ENCODE results near the gene ERICH6B. TPM values are rescaled to one million over a fixed set of nuclear protein-coding genes. Genes with fewer than 3 reads are reported as not detected.

ERICH6B gene
- total and polyA plus RNA-seq, 4 donors = 0.94 TPM; not detected in 3

- TF ChIP-seq FOXA1 (IDR thresholded peaks at IDR 0.05) (no peak), MAX (IDR thresholded peaks at IDR 0.05) (no peak), RXRA (IDR thresholded peaks at IDR 0.05) (no peak), JUND (IDR thresholded peaks at IDR 0.05) (no peak), REST (IDR thresholded peaks at IDR 0.05) (no peak), EGR1 (IDR thresholded peaks at IDR 0.05; ENCODE audit: low read depth in 2 of 2) (no peak), GABPA (IDR thresholded peaks at IDR 0.05 in 1 of 2, conservative IDR thresholded peaks at IDR 0.05 in 1 of 2) (no peak), NR2F2 (IDR thresholded peaks at IDR 0.05) (no peak), CTCF (IDR thresholded peaks at IDR 0.05; ENCODE audit: low read depth, low read length, missing input control) (no peak), ZBTB33 (IDR thresholded peaks at IDR 0.05) (no peak), TAF1 (conservative IDR thresholded peaks at IDR 0.05) (no peak), FOXA2 (IDR thresholded peaks at IDR 0.05) (no peak), SP1 (IDR thresholded peaks at IDR 0.05) (no peak)
- Histone ChIP-seq H3K27ac (ENCODE audit: low read depth in 1 of 2, low read length in 2 of 2) (no peak overlapping the region), H3K27me3 (ENCODE audit: control insufficient read depth in 4 of 4, insufficient read depth in 4 of 4, low read length in 3 of 4) (no peaks in the 10 kb centered on the region), H3K9me3 (ENCODE audit: control insufficient read depth in 4 of 4, low read length in 3 of 4) (no peaks in the 10 kb centered on the region), H3K4me3 (ENCODE audit: low read depth in 1 of 3, low read length in 3 of 3) (no peak overlapping the region), H3K9ac (ENCODE audit: low read depth in 1 of 2, low read length in 2 of 2) (no peak overlapping the region), H3K36me3 (ENCODE audit: control insufficient read depth in 4 of 4, insufficient read depth in 3 of 4, low read depth in 1 of 4, low read length in 3 of 4) (peaks cover 6 to 27% (median 26%) of the 10 kb centered on the region in 4 donors), H3K4me1 (ENCODE audit: control insufficient read depth in 4 of 4, insufficient read depth in 4 of 4, low read length in 3 of 4) (no peaks in the 10 kb centered on the region)
- 92% methylated on average over 2 of the region's 2 CpGs for WGBS
- DNase-seq (ENCODE audit: low spot score) = no peak
Measured at GRCh38 chr13:45538382-45538781, 77.2 kb downstream of the ERICH6B start.

GRCh38 chr13:45537516-45537915, 78.0 kb downstream of the ERICH6B start:
- Histone ChIP-seq H3K9ac (ENCODE audit: low read depth in 1 of 2, low read length in 2 of 2) (no peak overlapping the region), H3K27ac (ENCODE audit: low read depth in 1 of 2, low read length in 2 of 2) (no peak overlapping the region), H3K4me1 (ENCODE audit: control insufficient read depth in 4 of 4, insufficient read depth in 4 of 4, low read length in 3 of 4) (no peaks in the 10 kb centered on the region), H3K27me3 (ENCODE audit: control insufficient read depth in 4 of 4, insufficient read depth in 4 of 4, low read length in 3 of 4) (no peaks in the 10 kb centered on the region), H3K9me3 (ENCODE audit: control insufficient read depth in 4 of 4, low read length in 3 of 4) (no peaks in the 10 kb centered on the region), H3K36me3 (ENCODE audit: control insufficient read depth in 4 of 4, insufficient read depth in 3 of 4, low read depth in 1 of 4, low read length in 3 of 4) (peaks cover 6 to 34% (median 32%) of the 10 kb centered on the region in 4 donors), H3K4me3 (ENCODE audit: low read depth in 1 of 3, low read length in 3 of 3) (no peak overlapping the region)
- no peak for DNase-seq (ENCODE audit: low spot score)
- 91% methylated on average over 1 of the region's 1 CpG for WGBS
- TF ChIP-seq JUND (IDR thresholded peaks at IDR 0.05) = no peak
- no peak for TF ChIP-seq GABPA (IDR thresholded peaks at IDR 0.05 in 1 of 2, conservative IDR thresholded peaks at IDR 0.05 in 1 of 2)
- TF ChIP-seq NR2F2 (IDR thresholded peaks at IDR 0.05) = no peak
- no peak for TF ChIP-seq RAD21 (IDR thresholded peaks at IDR 0.05)
- no peak for TF ChIP-seq ZBTB33 (IDR thresholded peaks at IDR 0.05)
- TF ChIP-seq ATF3 (IDR thresholded peaks at IDR 0.05) = no peak
- no peak for TF ChIP-seq RXRA (IDR thresholded peaks at IDR 0.05)
- no peak for TF ChIP-seq CTCF (IDR thresholded peaks at IDR 0.05; ENCODE audit: low read depth, low read length, missing input control)
- TF ChIP-seq HNF4A (conservative IDR thresholded peaks at IDR 0.05) = no peak
- no peak for TF ChIP-seq FOXA2 (IDR thresholded peaks at IDR 0.05)
- no peak for TF ChIP-seq SP1 (IDR thresholded peaks at IDR 0.05)
- TF ChIP-seq TAF1 (conservative IDR thresholded peaks at IDR 0.05) = no peak
- TF ChIP-seq YY1 (IDR thresholded peaks at IDR 0.05) = no peak
